B cell (primary cell): Measurements from ENCODE around the gene CTNNA2. TPM values are rescaled to one million over a fixed set of nuclear protein-coding genes. Genes with fewer than 3 reads are reported as not detected.

Experiments used
- ATAC-seq: fragments of 200-7000 bp; cut with Tn5 transposase; one replicate; pipeline ENCODE4 v1.10.0; 2021; ENCODE audit warnings: low read depth, mild to moderate bottlenecking, moderate number of reproducible peaks, moderate library complexity
- CTCF ChIA-PET: fragments of 350-600 bp; sonication (Branson Sonifier 250); formaldehyde crosslinking; loops from one replicate; lab custom pipeline; 2021; ENCODE audit warnings: antibody characterized with exemption, inconsistent platforms; lab: Charles Lee
- POLR2A ChIA-PET: fragments of 350-600 bp; sonication (Branson Sonifier 250); formaldehyde crosslinking; loops from one replicate; lab custom pipeline; 2021; ENCODE audit warnings: antibody characterized with exemption; lab: Charles Lee
- DNase-seq: peaks from one replicate; pipeline ENCODE4 v3.0.0; 2013
- H2AFZ ChIP-seq: 2 replicates; pipeline ENCODE4 v1.6.1; 2012; ENCODE audit warnings: mild to moderate bottlenecking, low read depth, low read length; ENCODE audit not compliant: insufficient read depth, poor library complexity, severe bottlenecking
- H3K27ac ChIP-seq, 2 donors: 1 replicate in 1 of 2; 2 replicates in 1 of 2; pipeline ENCODE4 v1.5.1; 2012 to 2013; ENCODE audit warnings: low read length in 2 of 2, mild to moderate bottlenecking in 2 of 2, moderate library complexity in 1 of 2
- H3K27me3 ChIP-seq, 4 experiments: fragments of 200-600 bp in 1 of 4; sonication (generic) in 1 of 4; replicated peaks in 1 of 4; 1 replicate in 2 of 4; 2 replicates in 2 of 4; pipeline versions ENCODE4 v1.6.1 to v1.7.0; 2013 to 2016; ENCODE audit warnings: low read length in 3 of 4, mild to moderate bottlenecking in 2 of 4, mixed read lengths in 1 of 4, moderate library complexity in 1 of 4; ENCODE audit not compliant: insufficient read depth in 4 of 4, control insufficient read depth in 3 of 4; ENCODE audit errors: control extremely low read depth in 1 of 4
- H3K36me3 ChIP-seq, 2 experiments: replicated peaks in 1 of 2; 1 replicate in 1 of 2; 2 replicates in 1 of 2; pipeline versions ENCODE4 v1.6.1 to v1.7.1; 2013; ENCODE audit warnings: low read length in 1 of 2; ENCODE audit not compliant: insufficient read depth in 2 of 2, control insufficient read depth in 1 of 2; ENCODE audit errors: control extremely low read depth in 1 of 2, extremely low read depth in 1 of 2
- H3K4me1 ChIP-seq, 2 donors: fragments of 200-600 bp in 1 of 2; sonication (generic) in 1 of 2; 1 replicate in 1 of 2; 2 replicates in 1 of 2; pipeline versions ENCODE4 v1.5.1 to v1.6.1; 2013 to 2017; ENCODE audit warnings: low read length in 2 of 2; ENCODE audit not compliant: control insufficient read depth in 2 of 2, insufficient read depth in 2 of 2
- H3K4me2 ChIP-seq: replicated peaks from 2 replicates; pipeline ENCODE3; 2012; ENCODE audit warnings: mild to moderate bottlenecking, low read depth, low read length; ENCODE audit not compliant: poor library complexity, severe bottlenecking
- H3K4me3 ChIP-seq, 5 experiments: fragments of 200-600 bp in 1 of 5; sonication (generic) in 1 of 5; 1 replicate in 3 of 5; 2 replicates in 2 of 5; pipeline versions ENCODE4 v1.5.1 to v1.7.0; 2011 to 2016; ENCODE audit warnings: low read length in 4 of 5, mild to moderate bottlenecking in 4 of 5, low read depth in 2 of 5, control low read depth in 1 of 5, moderate library complexity in 1 of 5; ENCODE audit not compliant: insufficient read depth in 1 of 5; ENCODE audit errors: control extremely low read depth in 1 of 5, extremely low read depth in 1 of 5
- H3K79me2 ChIP-seq: fragments of 200-600 bp; sonication (generic); one replicate; pipeline ENCODE4 v1.6.0; 2016; ENCODE audit warnings: low read length; ENCODE audit not compliant: control insufficient read depth, insufficient read depth
- H3K9ac ChIP-seq: fragments of 200-600 bp; sonication (generic); 2 replicates; pipeline ENCODE4 v1.6.1; 2017; ENCODE audit warnings: mild to moderate bottlenecking, low read length, moderate library complexity
- H3K9me3 ChIP-seq, 3 donors: one replicate each; pipeline versions ENCODE4 v1.6.1 to v1.7.1; 2013; ENCODE audit warnings: low read length in 2 of 3; ENCODE audit not compliant: control insufficient read depth in 2 of 3, insufficient read depth in 1 of 3; ENCODE audit errors: control extremely low read depth in 1 of 3
- H4K20me1 ChIP-seq: 2 replicates; pipeline ENCODE4 v1.6.0; 2012; ENCODE audit warnings: mild to moderate bottlenecking, low read length; ENCODE audit not compliant: insufficient read depth, control insufficient read depth, poor library complexity, severe bottlenecking
- H3K27ac Mint-ChIP-seq: one replicate; pipeline ENCODE4 v1.8.0; 2021; ENCODE audit warnings: mixed read lengths
- H3K27me3 Mint-ChIP-seq: one replicate; pipeline ENCODE4 v1.8.0; 2021; ENCODE audit warnings: mixed read lengths
- H3K4me1 Mint-ChIP-seq: one replicate; pipeline ENCODE4 v1.8.0; 2021; ENCODE audit warnings: mixed read lengths
- H3K4me3 Mint-ChIP-seq: one replicate; pipeline ENCODE4 v1.8.0; 2021; ENCODE audit warnings: mixed read lengths
- H3K9me3 Mint-ChIP-seq: one replicate; pipeline ENCODE4 v1.8.0; 2022; ENCODE audit warnings: mixed read lengths; ENCODE audit not compliant: insufficient read depth
- CTCF ChIP-seq: fragments of 200-600 bp; IDR thresholded peaks from one replicate; pipeline ENCODE4 v1.8.0; 2022; ENCODE audit warnings: antibody characterized with exemption, mild to moderate bottlenecking
- EZH2 ChIP-seq: IDR thresholded peaks from 2 replicates; pipeline ENCODE4 v1.6.1; 2012; ENCODE audit warnings: borderline replicate concordance, low read depth, mild to moderate bottlenecking, moderate library complexity, low read length; ENCODE audit not compliant: insufficient read depth, poor library complexity, severe bottlenecking
- WGBS: methylation state at CpG from one replicate; pipeline ENCODE4 v1.1.5; 2013; ENCODE audit warnings: missing lambda C conversion rate; ENCODE audit not compliant: insufficient coverage; 5-methylcytosine and 5-hydroxymethylcytosine counted together
- intact Hi-C: fragments of 100-400 bp; cut with micrococcal nuclease; formaldehyde crosslinking; loops from one replicate; pipeline ENCODE4 v1.10.0; 2022
- polyA plus RNA-seq: library from polyadenylated mRNA; depleted of rRNA; stranded (reverse); fragments of >200 nt; gene quantifications from 2 replicates; pipeline ENCODE4 v1.2.3, GENCODE V29; 2012
- total RNA-seq, 2 donors: library from RNA; stranded (reverse); fragments of 120-200 nt in 1 of 2; gene quantifications; 1 replicate in 1 of 2; 2 replicates in 1 of 2; pipeline versions ENCODE4 v1.2.3 to v1.2.4, GENCODE V29; 2013 to 2022

The CTNNA2 gene
- total and polyA plus RNA-seq, 2 donors (not counting 1 experiment from before 2014, with no cell fraction given), result not detected

GRCh38 chr2:80147690-80148089, 634.8 kb downstream of the CTNNA2 start:
- Histone ChIP-seq H3K27me3 (no peaks in the 10 kb centered on the region), H4K20me1 (no peaks in the 10 kb centered on the region), H3K27ac (no peak overlapping the region), H3K9me3 (peaks cover 0 to 7% (median 0%) of the 10 kb centered on the region in 3 donors), H3K4me2 (no peak overlapping the region), H3K9ac (no peak overlapping the region), H3K36me3 (no peaks in the 10 kb centered on the region), H3K79me2 (no peaks in the 10 kb centered on the region), H3K4me3 (no peak overlapping the region), H3K4me1 (no peaks in the 10 kb centered on the region), H2AFZ (no peak overlapping the region)
- Mint-ChIP-seq H3K9me3 (no peaks in the 10 kb centered on the region), H3K27ac (no peak overlapping the region), H3K27me3 (no peaks in the 10 kb centered on the region), H3K4me3 (no peak overlapping the region), H3K4me1 (no peaks in the 10 kb centered on the region)
- intact Hi-C loops, result no loop called here
- ATAC-seq, result no peak
- CTCF ChIA-PET, result no interaction called here
- no peak for DNase-seq
- TF ChIP-seq CTCF (no peak), EZH2 (no peak)
- POLR2A ChIA-PET, result no interaction called here
- 90% methylated on average over 2 of the region's 3 CpGs for WGBS

GRCh38 chr2:80148906-80149305, 636.1 kb downstream of the CTNNA2 start:
- CTCF ChIA-PET, result no interaction called here
- Mint-ChIP-seq H3K4me1 (no peaks in the 10 kb centered on the region), H3K27ac (no peak overlapping the region), H3K4me3 (no peak overlapping the region), H3K27me3 (no peaks in the 10 kb centered on the region), H3K9me3 (no peaks in the 10 kb centered on the region)
- H3K36me3 ChIP-seq, result no peaks in the 10 kb centered on the region
- no peak overlapping the region for H3K4me3 ChIP-seq
- H4K20me1 ChIP-seq, result no peaks in the 10 kb centered on the region
- no peaks in the 10 kb centered on the region for H3K27me3 ChIP-seq
- POLR2A ChIA-PET, result no interaction called here
- no peak for TF ChIP-seq CTCF
- WGBS, result no CpG with 5 or more reads among the region's 2 CpGs
- H3K4me1 ChIP-seq, result no peaks in the 10 kb centered on the region
- no peak for ATAC-seq
- DNase-seq, result no peak
- no peak overlapping the region for H2AFZ ChIP-seq
- H3K9me3 ChIP-seq, result peaks cover 0 to 7% (median 0%) of the 10 kb centered on the region in 3 donors
- H3K27ac ChIP-seq, result no peak overlapping the region
- H3K4me2 ChIP-seq, result no peak overlapping the region
- intact Hi-C loops, result no loop called here
- H3K9ac ChIP-seq, result no peak overlapping the region
- no peaks in the 10 kb centered on the region for H3K79me2 ChIP-seq
